NCI-H146 treated with DMSO at 0.1 percent for 48 hours (cell line): ENCODE results near the gene ZNF516.
"Not testable (repeated sequence)": the region's sequence is repeated elsewhere in the genome, so short reads cannot be mapped to it uniquely, and the experiment has no call there.

Experiments used
- DNase-seq: peaks from one replicate; lab custom pipeline; 2025; ENCODE audit not compliant: unreplicated experiment; lab: John Stamatoyannopoulos, UW

ZNF516 gene

DNA sequence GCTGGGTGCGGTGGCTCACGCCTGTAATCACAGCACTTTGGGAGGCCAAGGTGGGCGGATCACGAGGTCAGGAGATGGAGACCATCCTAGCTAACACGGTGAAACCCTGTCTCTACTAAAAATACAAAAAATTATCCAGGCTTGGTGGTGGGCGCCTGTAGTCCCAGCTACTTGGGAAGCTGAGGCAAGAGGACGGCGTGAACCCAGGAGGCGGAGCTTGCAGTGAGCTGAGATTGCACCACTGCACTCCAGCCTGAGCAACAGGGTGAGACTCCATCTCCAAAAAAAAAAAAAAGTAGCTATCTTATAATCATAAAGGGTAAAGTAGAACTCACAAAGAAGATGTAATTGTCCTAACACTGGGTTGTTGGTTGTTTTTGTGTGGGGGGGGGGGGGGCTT, 21.5 kb downstream of the ZNF516 start:
- not testable (repeated sequence) for DNase-seq

DNA sequence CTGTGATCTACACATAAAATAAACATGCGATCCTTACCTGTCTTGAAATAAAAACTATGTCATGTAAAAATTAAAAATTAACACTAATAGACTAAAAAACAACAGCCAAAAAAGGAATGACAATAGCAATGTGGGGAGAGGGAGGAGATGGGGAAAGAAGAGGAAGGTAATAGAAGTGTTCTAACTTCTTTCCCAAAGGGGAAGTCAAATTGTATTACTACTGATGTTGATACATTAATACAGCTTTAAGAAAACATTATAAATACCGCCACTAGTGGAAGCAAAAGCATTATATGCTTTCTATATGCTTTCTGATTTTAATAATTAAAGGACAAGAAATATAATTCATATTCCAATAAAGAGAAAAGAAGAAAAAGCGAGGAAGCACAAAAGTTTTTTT, 22.2 kb downstream of the ZNF516 start:
- DNase-seq = no peak

DNA sequence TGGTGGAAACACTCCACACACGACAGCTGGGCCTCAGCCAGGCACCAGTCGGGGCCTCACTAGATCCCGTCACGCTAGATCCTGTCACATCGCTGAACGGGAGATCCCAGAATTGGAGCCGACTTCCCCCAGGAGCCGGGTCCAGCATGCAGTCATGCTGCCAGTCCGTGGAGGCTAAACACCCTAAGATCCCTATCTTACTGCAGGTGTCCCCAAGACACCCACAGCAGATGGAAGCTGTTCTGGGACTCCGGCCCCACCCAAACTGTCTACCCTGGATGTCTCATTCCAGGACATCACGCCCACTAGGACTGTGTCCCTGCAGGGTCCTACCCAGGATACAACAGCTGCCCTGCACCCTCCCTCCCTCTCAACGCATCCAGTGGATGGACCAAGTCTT, 23.4 kb downstream of the ZNF516 start:
- no peak for DNase-seq

DNA sequence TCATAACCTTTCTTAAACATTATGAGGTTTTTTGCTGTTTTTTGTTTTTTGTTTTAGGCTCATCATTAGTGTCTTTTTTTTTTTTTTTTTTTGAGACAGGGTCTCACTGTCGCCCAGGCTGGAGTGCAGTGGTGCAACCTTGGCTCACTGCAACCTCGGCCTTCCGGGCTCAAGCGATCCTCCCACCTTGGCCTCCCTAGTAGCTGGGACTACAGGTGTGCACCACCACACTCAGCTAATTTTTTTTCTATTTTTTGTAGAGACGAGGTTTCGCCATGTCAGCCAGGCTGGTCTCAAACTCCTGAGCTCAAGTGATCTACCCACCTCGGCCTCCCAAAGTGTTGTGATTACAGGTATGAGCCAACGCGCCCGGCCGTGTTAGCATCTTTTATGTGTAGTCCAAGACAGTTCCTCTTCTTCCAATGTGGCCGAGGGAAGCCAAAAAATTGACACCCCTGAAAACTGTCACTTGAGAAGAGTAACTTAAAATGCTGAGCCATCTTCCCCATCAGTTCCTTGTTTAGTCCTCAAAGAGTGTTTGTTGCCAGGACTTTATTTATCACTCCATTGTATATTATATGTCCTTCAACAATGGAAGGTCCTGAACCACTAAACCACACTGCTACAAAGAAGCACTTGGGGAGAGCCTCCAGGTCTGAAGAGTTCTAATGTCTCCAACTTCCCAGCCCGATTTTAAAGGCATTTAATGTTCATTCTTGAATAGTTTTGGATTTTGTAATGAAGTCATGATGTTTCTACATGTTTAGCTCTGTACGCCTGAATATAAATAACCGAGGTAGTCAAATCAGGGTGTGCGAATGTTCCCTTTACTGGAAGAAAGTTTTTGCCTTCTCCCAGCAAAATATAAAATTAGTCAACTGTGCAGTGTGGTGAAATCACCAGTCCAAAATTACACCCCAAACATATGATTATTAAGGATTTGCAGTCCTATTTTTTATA, 26.4 kb downstream of the ZNF516 start:
- DNase-seq = no peak

DNA sequence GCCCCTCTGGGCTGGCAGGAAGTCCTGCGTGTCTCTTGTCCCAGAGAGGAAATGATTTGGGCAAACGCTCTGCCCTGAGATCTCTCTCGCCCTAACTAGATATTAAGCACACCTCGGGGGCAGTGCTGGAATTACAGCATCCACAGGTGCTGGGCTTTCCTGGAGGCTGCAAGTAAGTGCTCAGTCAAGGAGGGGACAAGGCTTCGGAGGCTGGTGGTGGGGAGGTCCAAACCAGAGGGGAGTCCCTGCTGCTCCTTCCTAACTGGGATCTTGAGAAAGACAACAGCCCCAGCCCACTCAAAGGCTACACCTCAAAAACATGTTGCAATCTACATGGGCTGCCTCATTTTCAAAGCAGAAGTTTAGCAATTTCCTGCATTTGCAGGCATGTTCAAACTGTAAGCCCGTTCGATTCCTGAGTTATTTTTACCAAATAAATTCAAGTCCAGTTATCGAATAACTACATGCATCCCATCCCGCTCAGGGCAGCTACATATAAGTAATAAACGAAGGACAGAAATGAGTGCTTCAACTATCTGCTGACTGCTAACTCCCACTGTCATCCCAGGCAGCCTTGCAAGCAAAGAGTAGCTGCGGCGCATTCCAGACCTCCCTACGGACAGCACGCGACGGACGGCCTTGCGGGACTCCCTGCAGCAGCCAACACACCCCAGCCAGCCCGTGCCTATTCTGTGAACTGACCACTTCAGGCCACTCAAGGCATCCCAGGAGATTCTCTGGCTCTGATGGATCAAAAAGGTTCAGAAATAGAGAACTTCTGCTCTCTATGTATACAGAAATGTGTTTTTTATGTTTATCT, 27.5 kb downstream of the ZNF516 start:
- DNase-seq = no peak

DNA sequence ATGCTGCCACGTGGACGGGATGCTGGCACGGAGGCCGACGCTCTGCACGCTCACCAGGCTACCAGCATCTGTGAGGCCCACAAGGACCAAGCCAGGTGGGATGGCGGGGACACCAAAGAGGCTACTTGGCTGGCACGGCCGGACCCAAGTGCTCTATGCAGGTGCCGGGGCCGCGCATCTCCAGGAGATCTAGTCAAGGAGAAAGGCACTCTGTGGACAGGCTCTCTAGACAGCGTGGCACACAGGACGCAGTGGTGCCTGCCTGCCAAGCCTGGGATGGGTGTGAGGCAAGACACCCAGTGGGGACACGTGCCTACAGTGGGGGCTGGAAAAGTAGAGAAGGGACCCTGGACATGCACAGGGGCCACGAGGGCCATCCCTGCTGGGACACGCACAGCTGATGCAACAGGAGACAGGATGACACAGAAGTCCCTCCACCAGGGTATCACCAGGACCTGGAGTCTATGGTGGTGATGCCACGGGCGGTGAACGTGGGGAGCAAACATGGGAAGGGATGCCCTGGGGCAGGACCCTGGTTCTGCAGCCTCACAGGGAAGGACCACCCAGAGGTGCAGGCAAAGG, 28.5 kb downstream of the ZNF516 start:
- DNase-seq = no peak

DNA sequence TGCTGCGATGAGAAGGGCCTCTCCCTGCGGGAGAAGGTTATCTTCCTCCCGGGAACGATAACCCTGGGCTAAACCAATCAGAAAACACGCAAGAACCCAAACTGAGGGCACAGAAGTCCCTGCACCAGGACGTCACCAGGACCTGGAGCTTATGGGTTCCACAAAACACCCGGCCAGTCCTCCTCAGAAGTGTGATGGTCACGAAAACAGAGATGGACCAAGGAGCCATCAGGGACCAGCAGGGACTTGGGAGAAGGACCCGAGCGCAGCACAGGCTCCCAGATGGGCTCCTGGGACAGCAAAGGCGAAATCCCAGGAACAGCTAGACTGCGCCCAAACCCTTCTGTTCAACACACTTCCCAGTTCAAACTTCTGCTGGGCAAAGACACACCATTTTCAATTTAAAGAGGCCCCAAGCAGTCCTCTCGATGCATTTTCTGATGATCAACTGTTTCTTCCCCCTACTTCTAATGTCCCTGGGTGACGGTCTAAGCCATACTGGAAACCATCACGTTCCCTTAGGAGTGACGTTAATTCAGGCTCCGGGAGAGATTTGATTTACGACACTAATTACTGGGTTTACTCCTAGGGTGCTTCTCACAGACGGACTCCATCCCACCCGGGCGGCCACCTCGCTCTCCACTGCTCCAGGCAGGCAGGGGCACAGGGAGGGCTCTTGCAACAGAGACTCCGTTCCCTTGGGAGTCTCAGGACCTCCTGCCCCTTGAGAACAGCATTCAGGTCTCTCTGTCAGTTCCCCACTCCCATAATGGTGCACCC, 29.2 kb downstream of the ZNF516 start:
- no peak for DNase-seq

DNA sequence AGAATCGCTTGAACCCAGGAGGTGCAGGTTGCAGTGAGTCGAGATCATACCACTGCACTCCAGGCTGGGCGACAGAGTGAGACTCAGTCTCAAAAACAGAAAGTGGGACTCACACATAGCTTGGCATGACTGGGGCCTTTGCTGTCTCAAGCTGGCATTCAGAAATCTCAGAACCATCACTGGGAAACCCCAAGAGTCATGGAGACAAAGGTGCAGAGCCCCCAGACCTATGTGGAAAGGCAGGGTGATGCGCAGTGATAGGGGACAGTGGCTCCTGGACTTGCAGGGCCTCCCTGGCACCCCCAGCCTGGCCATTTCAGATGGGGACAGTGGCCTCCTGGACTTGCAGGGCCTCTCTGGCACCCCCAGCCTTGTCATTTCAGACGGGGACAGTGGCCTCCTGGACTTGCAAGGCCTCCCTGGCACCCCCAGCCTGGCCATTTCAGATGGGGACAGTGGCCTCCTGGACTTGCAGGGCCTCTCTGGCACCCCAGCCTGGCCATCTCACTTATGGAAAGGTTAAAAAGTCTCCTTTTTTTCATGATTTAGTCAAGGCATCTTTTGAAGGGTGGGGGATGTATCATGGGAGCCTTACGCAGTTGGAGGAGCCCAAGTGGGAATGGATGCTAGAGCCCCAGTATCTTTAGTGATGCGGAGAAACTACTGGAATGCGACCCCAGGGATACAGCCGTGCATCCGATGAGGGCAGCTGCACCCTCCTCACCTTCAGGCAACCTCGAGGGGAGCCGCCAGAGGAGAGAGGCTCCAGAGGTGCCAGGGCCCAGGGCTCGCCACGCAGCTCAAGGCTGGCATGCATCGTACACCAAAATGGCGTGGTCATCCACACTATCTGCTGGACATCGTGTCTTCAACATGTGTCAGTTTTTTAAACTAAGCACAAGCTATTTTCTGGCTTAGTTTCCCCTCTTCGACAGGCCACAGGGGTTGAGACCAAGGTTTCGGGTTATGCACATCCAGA, 30.5 kb downstream of the ZNF516 start:
- DNase-seq = no peak

DNA sequence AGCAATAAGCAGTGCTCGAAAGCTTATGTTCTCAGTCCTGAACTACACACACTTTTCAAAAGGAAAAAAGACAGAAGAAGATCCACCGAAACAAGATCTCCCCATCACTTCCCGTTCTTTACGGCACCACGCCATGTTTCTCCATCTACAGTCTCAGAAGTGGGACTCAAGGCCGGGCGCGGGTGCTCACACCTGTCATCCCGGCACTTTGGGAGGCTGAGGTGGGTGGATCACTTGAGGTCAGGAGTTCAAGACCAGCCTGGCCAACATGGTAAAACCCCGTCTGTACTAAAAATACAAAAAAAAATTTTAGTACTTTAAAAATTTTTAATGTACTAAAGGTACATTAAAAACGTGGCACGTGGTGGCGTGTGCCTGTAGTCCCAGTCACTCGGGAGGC, 31.2 kb downstream of the ZNF516 start:
- DNase-seq = no peak

DNA sequence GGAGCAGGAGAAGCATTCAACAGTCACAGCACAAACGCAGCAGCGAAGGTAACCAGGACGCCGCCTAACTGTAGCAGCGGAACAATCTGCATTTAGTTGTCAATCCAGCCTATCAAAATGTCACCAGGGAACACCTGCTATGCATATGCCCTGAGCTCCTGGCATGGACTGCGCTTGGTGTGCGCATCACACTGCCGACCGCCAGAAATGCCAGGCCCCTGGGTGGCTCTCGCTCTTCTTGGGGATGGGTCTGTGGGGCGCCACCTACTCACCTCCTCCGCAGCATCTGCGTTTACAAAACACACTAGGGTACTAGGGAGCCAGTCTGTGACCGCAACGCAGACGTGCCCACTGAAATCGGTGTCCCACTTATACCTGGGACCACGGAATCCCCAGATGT, 31.7 kb downstream of the ZNF516 start:
- no peak for DNase-seq

DNA sequence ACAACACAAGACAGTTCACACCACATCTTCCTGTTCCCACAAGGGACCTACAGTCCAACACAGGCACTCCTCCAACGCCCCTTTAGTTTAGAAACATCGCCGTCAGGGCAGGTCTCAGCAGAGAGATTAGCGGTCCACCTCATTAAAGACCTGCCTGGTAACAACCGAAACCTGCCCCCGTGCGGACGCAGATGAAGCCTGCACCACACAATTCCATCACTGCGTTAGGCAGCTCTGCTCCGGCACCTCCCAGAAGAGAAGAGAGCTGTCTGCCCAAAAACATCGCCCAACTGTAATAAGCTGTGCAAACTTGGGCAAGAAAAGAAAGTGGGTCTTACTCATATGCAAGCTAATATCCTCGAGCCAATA, 32.7 kb downstream of the ZNF516 start:
- DNase-seq = no peak

DNA sequence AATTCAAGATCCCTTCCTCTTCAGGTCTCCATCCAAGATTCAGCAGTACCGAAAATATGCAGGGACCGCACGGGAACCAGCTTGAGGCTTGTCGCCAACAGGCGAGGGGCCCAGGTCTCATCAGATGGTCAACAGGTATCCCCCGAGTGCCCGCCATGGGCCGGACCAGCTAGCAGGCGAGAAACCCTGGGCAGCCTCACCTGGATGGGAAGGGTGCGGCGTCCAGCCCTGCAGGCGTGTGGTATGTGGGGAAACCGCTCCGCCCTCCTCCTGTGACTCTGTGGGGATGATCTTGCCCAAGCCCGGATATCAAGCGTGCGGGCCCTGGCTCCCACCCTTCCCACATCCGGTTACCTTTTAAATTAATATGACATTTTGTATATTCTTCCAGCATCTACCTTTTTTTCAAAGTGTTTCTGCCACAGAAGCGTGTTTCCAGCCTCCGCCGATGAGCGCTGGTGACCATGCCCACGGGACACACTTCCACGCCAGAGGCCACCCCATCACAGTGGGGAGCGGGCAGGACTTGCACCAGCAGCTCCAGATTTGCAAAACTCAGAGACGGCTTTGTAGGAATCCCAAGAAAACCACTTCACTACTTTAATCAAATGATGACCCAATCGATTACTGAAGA, 33.2 kb downstream of the ZNF516 start:
- DNase-seq = no peak

DNA sequence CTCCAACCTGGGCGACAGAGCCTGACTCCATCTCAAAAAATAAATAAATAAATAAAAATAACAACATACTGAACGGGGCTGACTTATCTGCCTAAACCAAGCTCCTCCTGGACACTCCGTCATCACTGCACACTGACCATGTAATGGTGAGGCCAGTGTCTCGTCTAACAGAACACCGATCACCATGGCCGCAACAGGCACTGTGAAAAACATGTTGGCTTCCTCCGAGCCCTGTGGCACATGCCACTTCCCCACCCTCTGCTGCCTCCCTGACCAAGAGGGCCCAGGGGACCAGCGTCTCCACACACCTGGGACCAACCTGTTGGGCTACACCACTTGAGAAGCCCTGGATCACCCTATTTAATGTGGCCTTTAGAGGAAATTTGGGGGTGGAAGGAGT, 33.9 kb downstream of the ZNF516 start:
- DNase-seq = no peak

DNA sequence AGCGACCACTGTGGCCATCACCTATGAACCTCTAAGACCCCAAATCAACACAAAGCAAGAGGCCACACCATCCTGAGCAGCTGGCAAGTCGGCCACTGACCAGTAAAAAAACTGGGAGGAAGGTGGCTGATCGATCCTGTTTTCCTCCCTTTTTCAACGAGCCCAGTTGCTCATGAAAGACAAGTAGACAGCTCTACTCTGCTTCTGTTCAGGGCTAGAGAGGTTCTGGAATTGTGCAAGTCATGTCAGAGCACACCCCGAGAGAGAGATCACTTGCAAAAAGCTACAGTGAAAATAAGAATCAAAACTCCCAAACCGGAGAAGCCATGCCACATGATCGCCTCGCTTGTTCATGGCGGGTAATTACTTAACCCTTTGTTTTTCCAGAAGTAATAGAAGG, 34.6 kb downstream of the ZNF516 start:
- DNase-seq = no peak

DNA sequence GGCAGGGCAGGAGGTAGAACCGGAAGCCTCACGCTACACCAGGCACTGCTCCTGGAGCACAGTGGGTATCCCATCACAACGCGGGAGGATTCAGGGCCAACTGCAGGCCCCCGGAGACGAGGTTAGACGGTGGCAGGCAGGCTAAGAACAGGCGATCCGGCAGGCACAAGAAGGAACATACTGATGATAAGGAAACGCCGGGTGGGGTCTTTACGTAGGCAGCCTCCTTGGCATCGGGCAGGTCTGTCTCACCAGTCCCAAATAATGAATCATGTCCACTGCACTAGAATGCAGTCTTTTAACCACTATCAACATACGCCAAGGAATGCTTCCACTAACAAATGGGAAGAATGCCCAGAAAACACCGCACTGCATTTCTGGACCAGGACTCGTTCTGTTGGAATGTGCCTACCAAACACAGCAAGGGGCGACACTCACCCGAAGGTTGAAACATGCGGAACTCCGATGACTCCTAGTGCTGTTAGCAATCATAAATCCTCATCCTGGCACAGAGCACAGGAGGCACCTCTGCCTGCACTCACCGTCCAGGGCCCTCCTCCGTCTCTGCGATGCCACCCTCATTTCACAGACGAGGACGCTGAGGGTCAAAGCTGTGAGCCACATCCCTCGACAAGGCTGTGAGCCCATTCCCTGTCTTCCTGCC, 35.2 kb downstream of the ZNF516 start:
- no peak for DNase-seq

DNA sequence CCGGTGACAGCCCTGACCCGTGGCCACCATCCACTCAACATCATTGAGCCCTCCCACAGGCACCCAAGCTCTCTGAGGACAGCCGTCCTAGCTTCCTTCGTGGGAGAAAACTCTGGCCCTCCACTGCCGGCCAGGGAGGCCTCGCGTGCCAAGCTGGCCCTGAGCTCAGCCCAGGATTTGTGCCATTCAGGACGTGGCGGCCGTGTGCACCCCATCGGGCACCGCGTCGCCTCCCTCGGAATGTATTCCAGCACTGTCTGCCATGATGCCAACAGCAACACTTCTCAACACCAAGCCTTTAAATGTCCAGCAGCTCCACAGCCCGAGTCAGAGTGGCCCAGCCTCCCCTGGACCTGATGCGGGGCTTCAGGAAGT, 35.7 kb downstream of the ZNF516 start:
- DNase-seq = no peak

DNA sequence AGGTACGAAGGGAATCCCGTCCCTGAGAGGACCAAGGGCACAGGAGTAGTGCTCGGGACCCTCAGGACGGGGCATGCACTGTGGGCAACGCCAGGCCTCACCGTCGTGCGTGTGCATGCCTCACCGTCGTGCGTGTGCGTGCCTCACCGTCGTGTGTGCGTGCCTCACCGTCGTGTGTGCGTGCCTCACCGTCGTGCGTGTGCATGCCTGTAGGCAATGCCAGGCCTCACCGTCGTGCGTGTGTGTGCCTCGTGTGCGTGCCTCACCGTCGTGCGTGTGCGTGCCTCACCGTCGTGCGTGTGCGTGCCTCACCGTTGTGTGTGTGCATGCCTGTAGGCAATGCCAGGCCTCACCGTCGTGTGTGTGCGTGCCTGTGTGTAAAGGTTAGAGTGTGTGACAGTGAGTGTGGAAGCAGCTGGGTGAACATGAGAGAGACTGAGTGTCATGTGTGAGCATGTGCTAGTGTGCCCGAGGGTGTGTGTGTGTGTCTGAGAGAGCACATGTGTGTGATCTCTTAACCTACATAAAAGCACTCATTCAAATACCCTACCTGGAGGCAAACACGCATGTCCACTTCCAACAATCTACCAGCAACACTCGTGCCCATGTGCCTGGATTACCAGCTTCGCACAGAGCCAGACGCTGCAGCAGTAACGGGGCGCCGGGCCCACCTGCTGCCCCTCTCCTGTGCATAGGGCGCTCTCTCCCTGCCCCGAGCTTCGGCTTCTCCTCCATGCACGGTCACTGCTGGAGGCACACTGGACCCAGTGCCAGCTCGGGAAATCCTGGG, 36.3 kb downstream of the ZNF516 start:
- no peak for DNase-seq

DNA sequence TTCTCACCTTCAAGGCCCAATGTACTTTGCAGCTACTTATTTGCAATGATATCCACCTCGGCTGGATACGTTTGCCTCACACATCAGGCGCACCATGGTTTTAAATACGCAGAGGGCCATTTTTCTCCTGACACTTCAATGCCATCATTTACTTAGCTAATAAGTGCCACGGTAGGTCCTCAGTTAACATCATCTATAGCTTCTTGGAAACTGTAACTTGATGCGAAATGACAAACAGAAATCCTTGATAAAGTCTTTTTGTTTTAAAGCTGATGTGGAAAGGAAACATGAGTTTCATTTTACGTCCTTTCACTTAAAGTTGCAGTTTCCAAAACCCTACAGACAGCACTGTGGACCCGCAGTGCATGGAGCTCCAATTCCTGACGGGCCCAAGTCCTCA, 37.1 kb downstream of the ZNF516 start:
- DNase-seq = peak; percentile 21
